ENCODE results near the gene LTK. TPM values are rescaled to one million over a fixed set of nuclear protein-coding genes. Genes with fewer than 3 reads are reported as not detected.
A peak's percentile ranks its signal among the peaks of the same experiment; 100 is the strongest.

LTK gene
- total and polyA plus RNA-seq, 2 of the 8 experiments (the other 6 are each of a cell fraction or from before 2014, with no cell fraction given) = 0.05 to 0.19 TPM

- TF ChIP-seq CTBP2 (IDR thresholded peaks at IDR 0.05; ENCODE audit: borderline replicate concordance, insufficient read depth, insufficient read length, low read length) = peak; percentile 43
- TF ChIP-seq KDM4A (IDR thresholded peaks at IDR 0.05; ENCODE audit: low read depth, low read length, severe bottlenecking) = peak; percentile 71
- no peak for TF ChIP-seq RXRA (IDR thresholded peaks at IDR 0.05; ENCODE audit: insufficient read depth, low read depth, low read length)
- no peak for TF ChIP-seq ZNF274 (IDR thresholded peaks at IDR 0.05; ENCODE audit: borderline replicate concordance, extremely low read depth, low read length)
- TF ChIP-seq KDM5A (IDR thresholded peaks at IDR 0.05; ENCODE audit: low read length) = no peak
- no peak for TF ChIP-seq POLR2AphosphoS5 (IDR thresholded peaks at IDR 0.05; ENCODE audit: low read depth, low read length)
- TF ChIP-seq CREB1 (IDR thresholded peaks at IDR 0.05) = no peak
- no peak for TF ChIP-seq CHD1 (IDR thresholded peaks at IDR 0.05; ENCODE audit: low read depth, low read length)
- TF ChIP-seq, protein P1, sequence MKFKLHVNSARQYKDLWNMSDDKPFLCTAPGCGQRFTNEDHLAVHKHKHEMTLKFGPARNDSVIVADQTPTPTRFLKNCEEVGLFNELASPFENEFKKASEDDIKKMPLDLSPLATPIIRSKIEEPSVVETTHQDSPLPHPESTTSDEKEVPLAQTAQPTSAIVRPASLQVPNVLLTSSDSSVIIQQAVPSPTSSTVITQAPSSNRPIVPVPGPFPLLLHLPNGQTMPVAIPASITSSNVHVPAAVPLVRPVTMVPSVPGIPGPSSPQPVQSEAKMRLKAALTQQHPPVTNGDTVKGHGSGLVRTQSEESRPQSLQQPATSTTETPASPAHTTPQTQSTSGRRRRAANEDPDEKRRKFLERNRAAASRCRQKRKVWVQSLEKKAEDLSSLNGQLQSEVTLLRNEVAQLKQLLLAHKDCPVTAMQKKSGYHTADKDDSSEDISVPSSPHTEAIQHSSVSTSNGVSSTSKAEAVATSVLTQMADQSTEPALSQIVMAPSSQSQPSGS (IDR thresholded peaks at IDR 0.05; ENCODE audit: low read length) = no peak
- TF ChIP-seq SIX5 (IDR thresholded peaks at IDR 0.05; ENCODE audit: low read depth, low read length) = no peak
These were observed 11.5 kb downstream of the LTK start (continued) for GRCh38 chr15:41501931-41502794.

All from H1 (cell line).